Glutamatergic neuron (in vitro differentiated cells): ENCODE data around the gene LRRFIP1. TPM values are rescaled to one million over a fixed set of nuclear protein-coding genes. Genes with fewer than 3 reads are reported as not detected.

ENCODE experiments used
- DNase-seq: peaks from one replicate; pipeline ENCODE4 v3.0.0; 2022
- H3K27ac Mint-ChIP-seq: one replicate; pipeline ENCODE4 v1.8.0; 2020; ENCODE audit warnings: mild to moderate bottlenecking, mixed read lengths, inconsistent platforms; ENCODE audit not compliant: unreplicated experiment
- H3K27me3 Mint-ChIP-seq: one replicate; pipeline ENCODE4 v1.8.0; 2020; ENCODE audit warnings: mild to moderate bottlenecking, moderate library complexity, mixed read lengths, inconsistent platforms; ENCODE audit not compliant: unreplicated experiment
- H3K36me3 Mint-ChIP-seq: one replicate; pipeline ENCODE4 v1.8.0; 2020; ENCODE audit warnings: mild to moderate bottlenecking, mixed read lengths, inconsistent platforms; ENCODE audit not compliant: unreplicated experiment
- H3K4me1 Mint-ChIP-seq: one replicate; pipeline ENCODE4 v1.8.0; 2020; ENCODE audit warnings: mild to moderate bottlenecking, low read depth, mixed read lengths, inconsistent platforms; ENCODE audit not compliant: unreplicated experiment
- H3K4me3 Mint-ChIP-seq: one replicate; pipeline ENCODE4 v1.8.0; 2020; ENCODE audit warnings: mild to moderate bottlenecking, mixed read lengths, inconsistent platforms; ENCODE audit not compliant: unreplicated experiment
- H3K9me3 Mint-ChIP-seq: one replicate; pipeline ENCODE4 v1.8.0; 2020; ENCODE audit warnings: mild to moderate bottlenecking, moderate library complexity, mixed read lengths, inconsistent platforms; ENCODE audit not compliant: unreplicated experiment
- CTCF ChIP-seq: fragments of 200-600 bp; sonication (generic); IDR thresholded peaks from one replicate; pipeline ENCODE4 v1.5.0; 2021; ENCODE audit not compliant: partially characterized antibody, unreplicated experiment
- total RNA-seq: library from RNA; stranded (reverse); fragmentation: NEBNext Ultra II Directional; extraction: Animal tissue kit (Norgen Biotek cat#: 25700); gene quantifications from one replicate; pipeline ENCODE4 v1.2.1, GENCODE V29; 2021; ENCODE audit not compliant: unreplicated experiment

LRRFIP1 gene
- total RNA-seq, 1 donor from 2014 or later = 112 TPM

- peaks cover 6% of the 10 kb centered on the region for H3K27me3 Mint-ChIP-seq
- no peaks in the 10 kb centered on the region for H3K36me3 Mint-ChIP-seq
- DNase-seq = no peak
- peaks cover 3% of the 10 kb centered on the region for H3K9me3 Mint-ChIP-seq
- peaks cover 5% of the 10 kb centered on the region for H3K4me1 Mint-ChIP-seq
- H3K4me3 Mint-ChIP-seq = no peak overlapping the region
- no peak for TF ChIP-seq CTCF
- no peak overlapping the region for H3K27ac Mint-ChIP-seq
Observed at GRCh38 chr2:237583385-237584295, 43.7 kb upstream of the LRRFIP1 start.

GRCh38 chr2:237585590-237586221 lies 41.7 kb upstream of the LRRFIP1 start:
- H3K4me1 Mint-ChIP-seq = peaks cover 5% of the 10 kb centered on the region
- DNase-seq = no peak
- no peak for TF ChIP-seq CTCF
- no peak overlapping the region for H3K4me3 Mint-ChIP-seq
- no peak overlapping the region for H3K27ac Mint-ChIP-seq
- peaks cover 3% of the 10 kb centered on the region for H3K9me3 Mint-ChIP-seq
- H3K27me3 Mint-ChIP-seq = peaks cover 3% of the 10 kb centered on the region
- no peaks in the 10 kb centered on the region for H3K36me3 Mint-ChIP-seq

- no peak for DNase-seq
- Mint-ChIP-seq H3K4me3 (no peak overlapping the region), H3K36me3 (no peaks in the 10 kb centered on the region), H3K27me3 (peaks cover 2% of the 10 kb centered on the region), H3K9me3 (peaks cover 3% of the 10 kb centered on the region), H3K4me1 (no peaks in the 10 kb centered on the region), H3K27ac (no peak overlapping the region)
- no peak for TF ChIP-seq CTCF
Observed at GRCh38 chr2:237588044-237588696, 39.2 kb upstream of the LRRFIP1 start.

- Mint-ChIP-seq H3K27me3 (peaks cover 2% of the 10 kb centered on the region), H3K4me1 (peaks cover 17% of the 10 kb centered on the region), H3K9me3 (peaks cover 3% of the 10 kb centered on the region), H3K27ac (no peak within 1 kb of the TSS), H3K4me3 (no peak within 1 kb of the TSS), H3K36me3 (no peaks in the 10 kb centered on the region)
- TF ChIP-seq CTCF = no peak
- no peak for DNase-seq
Observed at GRCh38 chr2:237590272-237591140, 36.9 kb upstream of the LRRFIP1 start, which contains the start of gene RAB17. Gene RAB17, minus strand, starts transcription at chr2:237590734. Its CDS starts 4,580 bp downstream, at chr2:237586154.
